Naive thymus-derived CD8-positive, alpha-beta T cell (primary cell): ENCODE data around the gene AFAP1L1. TPM values are rescaled to one million over a fixed set of nuclear protein-coding genes. Genes with fewer than 3 reads are reported as not detected.
A peak's percentile ranks its signal among the peaks of the same experiment; 100 is the strongest.

Experiments
- ATAC-seq, 2 donors: fragments of 150-1000 bp; cut with Tn5 transposase in 1 of 2; sonication (Bioruptor Pico), chemical (Tn5 transposase) in 1 of 2; 1 replicate in 1 of 2; 2 replicates in 1 of 2; pipeline ENCODE4 v1.10.0; 2021; ENCODE audit warnings: mild to moderate bottlenecking in 2 of 2, moderate library complexity in 2 of 2
- POLR2A ChIA-PET: fragments of 350-600 bp; sonication (Branson Sonifier 250); formaldehyde crosslinking; loops from one replicate; lab custom pipeline; 2021; ENCODE audit warnings: antibody characterized with exemption; lab: Charles Lee
- DNase-seq, 10 donors: peaks; one replicate each; pipeline versions ENCODE4 v3.0.0 to v3.0.0-alpha.2; 2020 to 2022
- H3K27ac Mint-ChIP-seq, 10 donors: one replicate each; pipeline ENCODE4 v1.8.0; 2020 to 2022; ENCODE audit warnings: mild to moderate bottlenecking in 10 of 10, mixed read lengths in 10 of 10, moderate library complexity in 4 of 10, inconsistent platforms in 1 of 10
- H3K27me3 Mint-ChIP-seq, 5 donors: one replicate each; pipeline ENCODE4 v1.8.0; 2021 to 2022; ENCODE audit warnings: mixed read lengths in 5 of 5
- H3K36me3 Mint-ChIP-seq, 3 donors: one replicate each; pipeline ENCODE4 v1.8.0; 2020 to 2022; ENCODE audit warnings: mixed read lengths in 3 of 3, mild to moderate bottlenecking in 2 of 3, inconsistent platforms in 1 of 3
- H3K4me1 Mint-ChIP-seq, 4 donors: one replicate each; pipeline ENCODE4 v1.8.0; 2021 to 2022; ENCODE audit warnings: mixed read lengths in 4 of 4
- H3K4me3 Mint-ChIP-seq, 10 donors: one replicate each; pipeline ENCODE4 v1.8.0; 2020 to 2022; ENCODE audit warnings: mild to moderate bottlenecking in 10 of 10, mixed read lengths in 10 of 10, moderate library complexity in 6 of 10, inconsistent platforms in 1 of 10
- H3K9me3 Mint-ChIP-seq, 9 donors: one replicate each; pipeline ENCODE4 v1.8.0; 2020 to 2022; ENCODE audit warnings: mixed read lengths in 9 of 9, mild to moderate bottlenecking in 3 of 9, inconsistent platforms in 1 of 9, moderate library complexity in 1 of 9
- polyA plus RNA-seq, 3 donors: library from polyadenylated mRNA; unstranded; fragments of 300-500 nt; fragmentation: Illumina TruSeq; gene quantifications; one replicate each; pipeline ENCODE4 v1.2.3, GENCODE V29; 2021
- total RNA-seq, 8 experiments: library from RNA in 2 of 8; stranded (reverse) in 2 of 8; gene quantifications; one replicate each; pipeline ENCODE4 v1.2.3 and lab custom pipeline; 2021 to 2026

AFAP1L1 gene
- under 1 TPM; 0.13 to 0.27 TPM for total RNA-seq
- 1 to 10 TPM in 2 of 3 donors, under 1 TPM in 1; 0.56 to 1.2 (median 1.1) TPM for polyA plus RNA-seq
- 0.25 to 4.1 (median 1.5) reads per million in 6 experiments for total RNA-seq (lab: John Stamatoyannopoulos, UW)

GRCh38 chr5:149271716-149272563, at the start of gene AFAP1L1:
AFAP1L1 (plus strand) TSS chr5:149271859; CDS start chr5:149271969, 110 bp downstream.
- DNase-seq (peak in 5 of 10 donors; percentile 7 to 35 (median 23)), ATAC-seq (peak; percentile 69 to 75)
- Mint-ChIP-seq H3K9me3 (peaks cover 0 to 20% (median 4%) of the 10 kb centered on the region in 9 donors), H3K36me3 (peaks cover 0 to 3% (median 0%) of the 10 kb centered on the region in 3 donors), H3K4me3 (peak within 1 kb of the TSS; percentile 85 to 96 (median 92)), H3K27me3 (peaks cover 11 to 30% (median 17%) of the 10 kb centered on the region in 5 donors), H3K27ac (peak within 1 kb of the TSS in 5 of 10 donors; percentile 10 to 86 (median 79)), H3K4me1 (peaks cover 10 to 15% (median 13%) of the 10 kb centered on the region in 4 donors)
- POLR2A ChIA-PET: no interaction called here

- Mint-ChIP-seq H3K36me3 (no peaks in the 10 kb centered on the region), H3K4me3 (no peak overlapping the region), H3K27me3 (no peaks in the 10 kb centered on the region), H3K9me3 (no peaks in the 10 kb centered on the region), H3K4me1 (peaks cover 0 to 2% (median 0%) of the 10 kb centered on the region in 4 donors), H3K27ac (peak overlapping the region in 1 of 10 donors; percentile 40)
- DNase-seq (no peak), ATAC-seq (no peak)
- POLR2A ChIA-PET: interaction anchor here (0.9 kb wide), 1 partner anchor 13 kb away, joined by 3 read pairs; no protein-coding TSS in a partner anchor
Measured at GRCh38 chr5:149223081-149223848, 48.4 kb upstream of the AFAP1L1 start.

GRCh38 chr5:149224282-149224681, 47.4 kb upstream of the AFAP1L1 start:
- Mint-ChIP-seq H3K4me3 (no peak overlapping the region), H3K27me3 (no peaks in the 10 kb centered on the region), H3K27ac (peak overlapping the region in 3 of 10 donors; percentile 18 to 72 (median 53)), H3K36me3 (no peaks in the 10 kb centered on the region), H3K4me1 (peaks cover 0 to 4% (median 2%) of the 10 kb centered on the region in 4 donors), H3K9me3 (no peaks in the 10 kb centered on the region)
- POLR2A ChIA-PET: interaction anchor here (0.9 kb wide), 1 partner anchor 12 kb away, joined by 3 read pairs; no protein-coding TSS in a partner anchor
- ATAC-seq (no peak), DNase-seq (no peak)

GRCh38 chr5:149227168-149227826, 44.4 kb upstream of the AFAP1L1 start:
- POLR2A ChIA-PET: interaction anchor here (0.9 to 1.7 kb wide), 2 partner anchors 13 kb away, joined by 3 to 4 read pairs; no protein-coding TSS in a partner anchor

GRCh38 chr5:149228618-149229297, 42.9 kb upstream of the AFAP1L1 start:
- peaks cover 0 to 7% (median 3%) of the 10 kb centered on the region in 5 donors for H3K27me3 Mint-ChIP-seq
- DNase-seq (no peak), ATAC-seq (no peak)
- H3K4me1 Mint-ChIP-seq: peaks cover 2 to 9% (median 6%) of the 10 kb centered on the region in 4 donors
- POLR2A ChIA-PET: interaction anchor here (1.7 kb wide), 1 partner anchor 11 kb away, joined by 4 read pairs; no protein-coding TSS in a partner anchor
- no peaks in the 10 kb centered on the region for H3K36me3 Mint-ChIP-seq
- H3K4me3 Mint-ChIP-seq: no peak overlapping the region
- peak overlapping the region in 1 of 10 donors; percentile 50 for H3K27ac Mint-ChIP-seq
- no peaks in the 10 kb centered on the region for H3K9me3 Mint-ChIP-seq

More at GRCh38 chr5:149227168-149227826, 44.4 kb upstream of the AFAP1L1 start:
- Mint-ChIP-seq H3K27me3 (peaks cover 0 to 3% (median 0%) of the 10 kb centered on the region in 5 donors), H3K36me3 (no peaks in the 10 kb centered on the region), H3K4me1 (peaks cover 0 to 4% (median 2%) of the 10 kb centered on the region in 4 donors), H3K9me3 (no peaks in the 10 kb centered on the region), H3K4me3 (no peak overlapping the region), H3K27ac (no peak overlapping the region)
- DNase-seq: no peak
- no peak for ATAC-seq

GRCh38 chr5:149229298-149229937, 42.2 kb upstream of the AFAP1L1 start:
- POLR2A ChIA-PET: interaction anchor here (1.0 to 1.7 kb wide), 2 partner anchors 11 kb away, joined by 4 read pairs; no protein-coding TSS in a partner anchor
- peaks cover 0 to 7% (median 3%) of the 10 kb centered on the region in 5 donors for H3K27me3 Mint-ChIP-seq
- no peaks in the 10 kb centered on the region for H3K9me3 Mint-ChIP-seq
- ATAC-seq: no peak
- no peak overlapping the region for H3K27ac Mint-ChIP-seq
- no peak overlapping the region for H3K4me3 Mint-ChIP-seq
- no peak for DNase-seq
- peaks cover 3 to 9% (median 6%) of the 10 kb centered on the region in 4 donors for H3K4me1 Mint-ChIP-seq
- no peaks in the 10 kb centered on the region for H3K36me3 Mint-ChIP-seq

GRCh38 chr5:149235841-149236240, 35.8 kb upstream of the AFAP1L1 start:
- Mint-ChIP-seq H3K4me1 (peaks cover 23 to 43% (median 32%) of the 10 kb centered on the region in 4 donors), H3K9me3 (peaks cover 0 to 1% (median 0%) of the 10 kb centered on the region in 9 donors), H3K27me3 (peaks cover 0 to 7% (median 2%) of the 10 kb centered on the region in 5 donors), H3K4me3 (no peak overlapping the region), H3K36me3 (no peaks in the 10 kb centered on the region), H3K27ac (peak overlapping the region in 2 of 10 donors; percentile 4 to 39)
- POLR2A ChIA-PET: interaction anchor here (1.2 kb wide), 1 partner anchor 12 kb away, joined by 3 read pairs; no protein-coding TSS in a partner anchor
- no peak for DNase-seq
- no peak for ATAC-seq

- ATAC-seq (no peak), DNase-seq (no peak)
- Mint-ChIP-seq H3K4me1 (peaks cover 28 to 61% (median 48%) of the 10 kb centered on the region in 4 donors), H3K27me3 (peaks cover 0 to 7% (median 2%) of the 10 kb centered on the region in 5 donors), H3K4me3 (no peak overlapping the region), H3K36me3 (peaks cover 0 to 3% (median 0%) of the 10 kb centered on the region in 3 donors), H3K9me3 (peaks cover 0 to 10% (median 0%) of the 10 kb centered on the region in 9 donors), H3K27ac (peak overlapping the region in 6 of 10 donors; percentile 7 to 91 (median 76))
- POLR2A ChIA-PET: no interaction called here
Measured at GRCh38 chr5:149237662-149238061, 34.0 kb upstream of the AFAP1L1 start.

- no peak for ATAC-seq
- POLR2A ChIA-PET: interaction anchor here (2.1 kb wide), 1 partner anchor 97 kb away, joined by 6 read pairs; the partner anchor contains the start of gene ABLIM3
- Mint-ChIP-seq H3K4me1 (peaks cover 27 to 67% (median 55%) of the 10 kb centered on the region in 4 donors), H3K27ac (peak overlapping the region; percentile 7 to 94 (median 66)), H3K36me3 (peaks cover 0 to 3% (median 0%) of the 10 kb centered on the region in 3 donors), H3K27me3 (peaks cover 0 to 2% (median 0%) of the 10 kb centered on the region in 5 donors), H3K9me3 (peaks cover 0 to 10% (median 0%) of the 10 kb centered on the region in 9 donors), H3K4me3 (peak overlapping the region in 1 of 10 donors; percentile 35)
- DNase-seq: no peak
Measured at GRCh38 chr5:149238540-149238939, 33.1 kb upstream of the AFAP1L1 start.

- Mint-ChIP-seq H3K4me3 (peak overlapping the region in 8 of 10 donors; percentile 52 to 90 (median 66)), H3K27ac (peak overlapping the region; percentile 71 to 97 (median 90)), H3K36me3 (peaks cover 0 to 3% (median 0%) of the 10 kb centered on the region in 3 donors), H3K4me1 (peaks cover 27 to 70% (median 54%) of the 10 kb centered on the region in 4 donors), H3K9me3 (peaks cover 0 to 10% (median 0%) of the 10 kb centered on the region in 9 donors), H3K27me3 (peaks cover 0 to 2% (median 0%) of the 10 kb centered on the region in 5 donors)
- DNase-seq (no peak), ATAC-seq (peak in 1 of 2 donors; percentile 19)
- POLR2A ChIA-PET: interaction anchor here (0.7 to 2.1 kb wide), 11 partner anchors 10 to 312 kb away, joined by 3 to 6 read pairs (median 4); partner anchors contain the start of genes ABLIM3 and CSNK1A1
Measured at GRCh38 chr5:149239917-149240316, 31.7 kb upstream of the AFAP1L1 start.
